HepG2 (cell line): Measurements from ENCODE around the gene CCDC9B. TPM values are rescaled to one million over a fixed set of nuclear protein-coding genes. Genes with fewer than 3 reads are reported as not detected.

ENCODE experiments used
- ATAC-seq: fragments of 200-7000 bp; cut with Tn5 transposase; 3 replicates; pipeline ENCODE4 v1.9.1; 2020; ENCODE audit warnings: mild to moderate bottlenecking, moderate library complexity
- BruUV-seq: library from RNA; stranded (reverse); fragments of 400-500 nt; replicated peaks from 2 replicates; lab custom pipeline; 2021; lab: Mats Ljungman, UMichigan
- CTCF ChIA-PET: fragments of 300-600 bp; formaldehyde crosslinking; extraction: SDS; loops from one replicate; lab custom pipeline; 2021; ENCODE audit warnings: low total read pairs, inconsistent platforms, low intra/inter-chr PET ratio; lab: Yijun Ruan, JAX
- POLR2A ChIA-PET: fragments of 350-600 bp; sonication (Branson Sonifier 250); formaldehyde crosslinking; loops from one replicate; lab custom pipeline; 2020; ENCODE audit warnings: antibody characterized with exemption, inconsistent platforms; lab: Yijun Ruan, JAX
- DNase-seq: peaks from one replicate; pipeline ENCODE4 v3.0.0-alpha.2; 2015; ENCODE audit warnings: low spot score
- FAIRE-seq: peaks from 3 replicates; lab custom pipeline; 2011; peaks lifted over from hg19 to GRCh38; lab: Jason Lieb, UNC
- H2AFZ ChIP-seq: one replicate; pipeline ENCODE4 v1.6.1; 2011; ENCODE audit warnings: low read length, inconsistent platforms
- H3K27ac ChIP-seq: fragments of 300-600 bp; 3 replicates; pipeline ENCODE4 v1.8.0; 2011; ENCODE audit warnings: mixed run types, mild to moderate bottlenecking, mixed read lengths, low read length, inconsistent platforms; ENCODE audit not compliant: insufficient read depth; ENCODE audit errors: extremely low read length
- H3K27me3 ChIP-seq, 2 experiments: fragments of 200-600 bp in 1 of 2; 2 replicates in 1 of 2; 3 replicates in 1 of 2; pipeline versions ENCODE4 v1.6.0 to v1.8.0; 2011; ENCODE audit warnings: low read length in 2 of 2, mild to moderate bottlenecking in 2 of 2, moderate library complexity in 2 of 2, inconsistent platforms in 1 of 2; ENCODE audit not compliant: insufficient read depth in 2 of 2, control insufficient read depth in 1 of 2
- H3K36me3 ChIP-seq, 2 experiments: fragments of 200-600 bp in 1 of 2; replicated peaks in 1 of 2; 2 replicates in 1 of 2; 3 replicates in 1 of 2; pipeline versions ENCODE4 v1.5.1 to v1.8.0; 2011; ENCODE audit warnings: low read length in 2 of 2, inconsistent platforms in 1 of 2; ENCODE audit not compliant: insufficient read depth in 2 of 2, control insufficient read depth in 1 of 2
- H3K4me1 ChIP-seq: 2 replicates; pipeline ENCODE4 v1.5.1; 2012; ENCODE audit warnings: low read length, inconsistent platforms; ENCODE audit not compliant: insufficient read depth
- H3K4me2 ChIP-seq: 2 replicates; pipeline ENCODE4 v1.6.0; 2011; ENCODE audit warnings: low read depth, low read length, inconsistent platforms
- H3K4me3 ChIP-seq, 3 experiments: fragments of 200-600 bp in 1 of 3; sonication (generic), shearing (Covaris generic) in 1 of 3; replicated peaks in 1 of 3; 2 replicates each; pipeline ENCODE4 v1.5.1; 2011 to 2016; ENCODE audit warnings: low read length in 3 of 3, inconsistent platforms in 2 of 3, low read depth in 2 of 3, mild to moderate bottlenecking in 2 of 3, control low read depth in 1 of 3, mixed read lengths in 1 of 3; ENCODE audit not compliant: insufficient read depth in 1 of 3
- H3K79me2 ChIP-seq: one replicate; pipeline ENCODE4 v1.6.1; 2011; ENCODE audit warnings: low read length, inconsistent platforms; ENCODE audit not compliant: insufficient read depth
- H3K9ac ChIP-seq: 2 replicates; pipeline ENCODE4 v1.6.0; 2011; ENCODE audit warnings: mild to moderate bottlenecking, low read depth, low read length, inconsistent platforms; ENCODE audit not compliant: insufficient read depth
- H3K9me3 ChIP-seq: 2 replicates; pipeline ENCODE4 v1.5.1; 2012; ENCODE audit warnings: mild to moderate bottlenecking, low read length
- H4K20me1 ChIP-seq: 2 replicates; pipeline ENCODE4 v1.6.0; 2011; ENCODE audit warnings: inconsistent platforms, mild to moderate bottlenecking, low read length, moderate library complexity; ENCODE audit not compliant: insufficient read depth
- FOSL2 ChIP-seq: sonication (generic); formaldehyde crosslinking; IDR thresholded peaks from 2 replicates; pipeline ENCODE4 v1.4.0; 2020; ENCODE audit warnings: missing genetic modification reagents
- HES4 ChIP-seq: sonication (generic); formaldehyde crosslinking; IDR thresholded peaks from 2 replicates; pipeline ENCODE4 v1.9.0; 2021; ENCODE audit warnings: mild to moderate bottlenecking, missing genetic modification reagents, borderline replicate concordance
- HMG20B ChIP-seq: conservative IDR thresholded peaks from 2 replicates; pipeline ENCODE4 v1.6.1; 2016; ENCODE audit warnings: missing genetic modification reagents, missing compliant biosample characterization
- HOXA5 ChIP-seq: sonication (generic); formaldehyde crosslinking; IDR thresholded peaks from 2 replicates; pipeline ENCODE4 v1.4.0; 2020; ENCODE audit warnings: missing genetic modification reagents
- KAT2B ChIP-seq: fragments of 150-350 bp; IDR thresholded peaks from 2 replicates; pipeline ENCODE4 v1.6.1; 2014; ENCODE audit warnings: low read depth, low read length, borderline replicate concordance
- NFKBIZ ChIP-seq: IDR thresholded peaks from 2 replicates; pipeline ENCODE4 v1.6.1; 2018; ENCODE audit warnings: missing genetic modification reagents, missing compliant biosample characterization
- RFX5 ChIP-seq: IDR thresholded peaks from 2 replicates; pipeline ENCODE4 v1.6.1; 2011; ENCODE audit warnings: low read depth, low read length, improper control_type of control experiment
- RFXANK ChIP-seq: IDR thresholded peaks from 2 replicates; pipeline ENCODE4 v1.6.1; 2016
- SRY ChIP-seq: sonication (generic); formaldehyde crosslinking; IDR thresholded peaks from 2 replicates; pipeline ENCODE4 v1.8.0; 2022; ENCODE audit warnings: mild to moderate bottlenecking, missing genetic modification reagents
- ZBTB20 ChIP-seq: sonication (generic); formaldehyde crosslinking; IDR thresholded peaks from 2 replicates; pipeline ENCODE4 v1.8.1; 2023; ENCODE audit warnings: missing genetic modification reagents, low read depth, mild to moderate bottlenecking, borderline replicate concordance
- ZBTB46 ChIP-seq: sonication (generic); formaldehyde crosslinking; IDR thresholded peaks from 2 replicates; pipeline ENCODE4 v1.4.0; 2020; ENCODE audit warnings: mild to moderate bottlenecking, missing genetic modification reagents, borderline replicate concordance
- ZFAT ChIP-seq: sonication (generic); formaldehyde crosslinking; conservative IDR thresholded peaks from 2 replicates; pipeline ENCODE4 v1.8.1; 2023; ENCODE audit warnings: missing genetic modification reagents, inconsistent platforms
- ZNF230 ChIP-seq: sonication (generic); formaldehyde crosslinking; IDR thresholded peaks from 2 replicates; pipeline ENCODE4 v1.4.0; 2020; ENCODE audit warnings: mild to moderate bottlenecking, missing genetic modification reagents
- ZNF335 ChIP-seq: sonication (generic); formaldehyde crosslinking; IDR thresholded peaks from 2 replicates; pipeline ENCODE4 v1.4.0; 2020; ENCODE audit warnings: missing genetic modification reagents
- ZNF572 ChIP-seq: sonication (generic); formaldehyde crosslinking; IDR thresholded peaks from 2 replicates; pipeline ENCODE4 v1.5.1; 2020; ENCODE audit warnings: mild to moderate bottlenecking, missing genetic modification reagents
- ZNF75D ChIP-seq: sonication (generic); formaldehyde crosslinking; IDR thresholded peaks from 2 replicates; pipeline ENCODE4 v1.8.1; 2023; ENCODE audit warnings: missing genetic modification reagents, mild to moderate bottlenecking, borderline replicate concordance
- ZSCAN25 ChIP-seq: sonication (generic); formaldehyde crosslinking; IDR thresholded peaks from 2 replicates; pipeline ENCODE4 v1.8.0; 2022; ENCODE audit warnings: mild to moderate bottlenecking, missing genetic modification reagents
- WGBS: methylation state at CpG from one replicate; pipeline ENCODE4 v1.1.6; 2017; ENCODE audit warnings: low lambda C conversion rate; 5-methylcytosine and 5-hydroxymethylcytosine counted together
- in situ Hi-C: cut with HindIII; loops from 2 replicates; pipeline ENCODE4 v1.10.0; 2017; ENCODE audit warnings: low pct_unique_long_range_greater_than_20kb; ENCODE audit not compliant: extremely low pct_ligation_motif_present
- intact Hi-C: fragments of 100-400 bp; cut with micrococcal nuclease; formaldehyde crosslinking; loops from one replicate; pipeline ENCODE4 v1.10.0; 2022; ENCODE audit not compliant: unreplicated experiment
- polyA plus RNA-seq, 8 experiments: library from polyadenylated mRNA; depleted of rRNA in 3 of 8; stranded (reverse) in 7 of 8; unstranded in 1 of 8; fragments of >200 nt; fragmentation: Illumina TruSeq in 4 of 8; extraction: Trizol in 4 of 8; gene quantifications; 2 replicates each; pipeline versions ENCODE4 v1.2.1 to v1.2.3, GENCODE V29; 2011 to 2016; ENCODE audit warnings: low read depth in 4 of 8, missing spikeins in 1 of 8, mixed read lengths in 1 of 8; ENCODE audit not compliant: insufficient read depth in 1 of 8
- total RNA-seq, 5 experiments: library from RNA; depleted of rRNA; stranded (reverse); fragments of >200 nt; fragmentation: Illumina TruSeq; extraction: Trizol; gene quantifications; 2 replicates each; pipeline ENCODE4 v1.2.3, GENCODE V29; 2016; ENCODE audit warnings: low read depth in 1 of 5

The CCDC9B gene
- total and polyA plus RNA-seq, 2 of the 13 experiments (the other 11 are each of a cell fraction or from before 2014, with no cell fraction given) = 0.98 to 1.6 TPM

- no TSS peak for BruUV-seq
- Histone ChIP-seq H2AFZ (no peak overlapping the region), H3K9ac (no peak overlapping the region)
- no peak for ATAC-seq
- TF ChIP-seq HMG20B (CRISPR knock-in tag) (no peak), RFXANK (CRISPR knock-in tag) (no peak), ZBTB20 (CRISPR knock-in tag) (no peak)
- TF ChIP-seq, all 625 proteins: peak for 0
- DNase-seq (no peak), FAIRE-seq (no peak)
- 97% methylated on average over 2 of the region's 2 CpGs for WGBS
- Histone ChIP-seq H3K27ac (no peak overlapping the region), H4K20me1 (no peaks in the 10 kb centered on the region), H3K4me1 (peaks cover 45% of the 10 kb centered on the region), H3K36me3 (no peaks in the 10 kb centered on the region), H3K4me3 (no peak overlapping the region), H3K4me2 (no peak overlapping the region), H3K79me2 (no peaks in the 10 kb centered on the region), H3K9me3 (no peaks in the 10 kb centered on the region), H3K27me3 (peaks cover 0 to 4% of the 10 kb centered on the region in 2 experiments; a peak in 1 of 5 replicates)
- in situ Hi-C loops (no loop called here), intact Hi-C loops (no loop called here)
- ChIA-PET POLR2A (interaction anchor here (1.3 to 3.3 kb wide), 2 partner anchors 8 to 14 kb away, joined by 3 to 21 read pairs; partner anchors contain the start of gene CCDC9B), CTCF (no interaction called here)
These were observed 15.0 kb downstream of the CCDC9B start for GRCh38 chr15:40325700-40326099.

GRCh38 chr15:40325188-40325587, 15.6 kb downstream of the CCDC9B start:
- in situ Hi-C loops = no loop called here
- ChIA-PET CTCF (no interaction called here), POLR2A (interaction anchor here (1.3 to 3.3 kb wide), 2 partner anchors 9 to 14 kb away, joined by 3 to 21 read pairs; partner anchors contain the start of gene CCDC9B)
- Histone ChIP-seq H2AFZ (no peak overlapping the region), H3K4me3 (peak overlapping the region in 1 of 3 experiments; percentile 75; a peak in 1 of 6 replicates), H3K36me3 (no peaks in the 10 kb centered on the region), H3K27me3 (peaks cover 0 to 4% of the 10 kb centered on the region in 2 experiments; a peak in 1 of 5 replicates), H3K4me2 (peak overlapping the region; percentile 71), H3K9me3 (no peaks in the 10 kb centered on the region), H3K27ac (no peak overlapping the region), H3K9ac (no peak overlapping the region), H3K4me1 (peaks cover 50% of the 10 kb centered on the region), H4K20me1 (no peaks in the 10 kb centered on the region), H3K79me2 (no peaks in the 10 kb centered on the region)
- 100% methylated on average over 2 of the region's 2 CpGs for WGBS
- no peak for FAIRE-seq
- no peak for DNase-seq
- intact Hi-C loops = no loop called here
- TSS peak; percentile 54 for BruUV-seq
- ATAC-seq = no peak
- TF ChIP-seq NFKBIZ (CRISPR knock-in tag) = no peak
- no peak for TF ChIP-seq KAT2B
- TF ChIP-seq HES4 (CRISPR knock-in tag) = no peak
- TF ChIP-seq ZSCAN25 (CRISPR knock-in tag) = no peak
- no peak for TF ChIP-seq ZNF572
- no peak for TF ChIP-seq ZNF335 (CRISPR knock-in tag)
- TF ChIP-seq SRY = no peak
- no peak for TF ChIP-seq HOXA5
- no peak for TF ChIP-seq ZFAT (CRISPR knock-in tag)
- TF ChIP-seq ZNF75D (CRISPR knock-in tag) = no peak
- no peak for TF ChIP-seq RFX5
- TF ChIP-seq ZBTB46 = no peak
- TF ChIP-seq FOSL2 = no peak
- TF ChIP-seq ZNF230 (CRISPR knock-in tag) = no peak
